ENCODE data around the gene PARD6G. TPM values are rescaled to one million over a fixed set of nuclear protein-coding genes. Genes with fewer than 3 reads are reported as not detected.
A peak's percentile ranks its signal among the peaks of the same experiment; 100 is the strongest.

Gene PARD6G
- total RNA-seq, 3 donors from 2014 or later = 0.58 to 8.5 (median 2.0) TPM

DNA sequence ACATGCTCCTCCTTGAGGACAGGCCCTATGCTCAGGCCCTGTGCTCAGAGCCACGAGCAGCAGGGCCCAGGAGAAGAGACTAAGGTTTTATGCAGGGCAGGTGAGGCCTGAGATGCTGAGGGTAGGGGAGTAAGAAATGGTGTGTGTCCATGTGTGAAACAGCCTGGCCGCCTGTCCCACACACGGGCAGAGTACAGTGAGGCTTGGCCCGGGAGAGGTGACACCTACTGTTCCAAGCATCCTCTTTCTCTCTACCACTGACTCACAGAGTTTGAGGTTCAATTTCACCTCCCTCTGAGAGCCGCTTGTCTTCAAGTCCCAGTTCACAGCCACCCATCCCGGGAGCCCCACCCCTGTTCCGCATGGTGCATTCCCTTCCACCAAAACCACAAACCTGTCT, 84.1 kb downstream of the PARD6G start:
- TF ChIP-seq, protein P1, sequence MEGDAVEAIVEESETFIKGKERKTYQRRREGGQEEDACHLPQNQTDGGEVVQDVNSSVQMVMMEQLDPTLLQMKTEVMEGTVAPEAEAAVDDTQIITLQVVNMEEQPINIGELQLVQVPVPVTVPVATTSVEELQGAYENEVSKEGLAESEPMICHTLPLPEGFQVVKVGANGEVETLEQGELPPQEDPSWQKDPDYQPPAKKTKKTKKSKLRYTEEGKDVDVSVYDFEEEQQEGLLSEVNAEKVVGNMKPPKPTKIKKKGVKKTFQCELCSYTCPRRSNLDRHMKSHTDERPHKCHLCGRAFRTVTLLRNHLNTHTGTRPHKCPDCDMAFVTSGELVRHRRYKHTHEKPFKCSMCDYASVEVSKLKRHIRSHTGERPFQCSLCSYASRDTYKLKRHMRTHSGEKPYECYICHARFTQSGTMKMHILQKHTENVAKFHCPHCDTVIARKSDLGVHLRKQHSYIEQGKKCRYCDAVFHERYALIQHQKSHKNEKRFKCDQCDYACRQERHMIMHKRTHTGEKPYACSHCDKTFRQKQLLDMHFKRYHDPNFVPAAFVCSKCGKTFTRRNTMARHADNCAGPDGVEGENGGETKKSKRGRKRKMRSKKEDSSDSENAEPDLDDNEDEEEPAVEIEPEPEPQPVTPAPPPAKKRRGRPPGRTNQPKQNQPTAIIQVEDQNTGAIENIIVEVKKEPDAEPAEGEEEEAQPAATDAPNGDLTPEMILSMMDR (IDR thresholded peaks at IDR 0.05) = no peak
- H3K36me3 ChIP-seq (ENCODE audit: low read depth) = no peaks in the 10 kb centered on the region
- H3K4me3 ChIP-seq = no peak overlapping the region
- intact Hi-C loops (cut with DNase I, micrococcal nuclease) = no loop called here
- DNase-seq = no peak
- H3K9me3 ChIP-seq = peaks cover 16% of the 10 kb centered on the region
- H3K4me1 ChIP-seq (ENCODE audit: low read depth) = no peaks in the 10 kb centered on the region
- ATAC-seq = no peak

DNA sequence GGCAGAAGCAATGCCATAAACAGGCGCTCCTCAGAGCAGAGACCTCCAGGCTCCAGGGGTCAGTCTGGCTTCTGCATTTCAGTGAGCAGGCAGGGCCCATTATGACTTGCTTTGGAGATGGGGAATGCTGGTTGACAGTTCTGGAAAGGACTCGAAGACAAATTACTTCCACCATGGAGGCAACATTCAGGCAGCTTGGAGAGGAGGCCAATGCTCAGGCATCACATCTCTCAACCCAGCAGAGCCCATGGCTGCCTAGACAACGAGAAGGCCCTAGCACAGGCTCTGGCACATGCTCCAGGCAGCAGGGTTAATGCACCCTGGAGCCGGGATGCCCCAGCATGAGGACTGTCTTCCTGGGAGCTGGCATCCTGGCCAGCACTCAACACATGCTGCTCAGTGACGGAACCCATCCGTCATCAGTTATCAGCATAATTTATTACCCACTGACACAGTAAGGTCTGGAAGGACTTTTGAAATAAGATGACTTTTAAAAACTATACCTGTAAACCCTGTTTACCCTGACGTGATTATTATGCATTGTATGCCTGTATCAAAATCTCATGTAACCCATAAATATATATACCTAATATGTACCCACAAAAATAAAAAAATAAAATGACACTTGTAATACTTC, 85.4 kb downstream of the PARD6G start:
- DNase-seq (no peak), ATAC-seq (no peak)
- Histone ChIP-seq H3K9me3 (peaks cover 16% of the 10 kb centered on the region), H3K4me1 (ENCODE audit: low read depth) (no peaks in the 10 kb centered on the region), H3K4me3 (no peak overlapping the region), H3K36me3 (ENCODE audit: low read depth) (no peaks in the 10 kb centered on the region)
- TF ChIP-seq, protein P1 (IDR thresholded peaks at IDR 0.05) = no peak
- intact Hi-C loops (cut with DNase I, micrococcal nuclease) = no loop called here

DNA sequence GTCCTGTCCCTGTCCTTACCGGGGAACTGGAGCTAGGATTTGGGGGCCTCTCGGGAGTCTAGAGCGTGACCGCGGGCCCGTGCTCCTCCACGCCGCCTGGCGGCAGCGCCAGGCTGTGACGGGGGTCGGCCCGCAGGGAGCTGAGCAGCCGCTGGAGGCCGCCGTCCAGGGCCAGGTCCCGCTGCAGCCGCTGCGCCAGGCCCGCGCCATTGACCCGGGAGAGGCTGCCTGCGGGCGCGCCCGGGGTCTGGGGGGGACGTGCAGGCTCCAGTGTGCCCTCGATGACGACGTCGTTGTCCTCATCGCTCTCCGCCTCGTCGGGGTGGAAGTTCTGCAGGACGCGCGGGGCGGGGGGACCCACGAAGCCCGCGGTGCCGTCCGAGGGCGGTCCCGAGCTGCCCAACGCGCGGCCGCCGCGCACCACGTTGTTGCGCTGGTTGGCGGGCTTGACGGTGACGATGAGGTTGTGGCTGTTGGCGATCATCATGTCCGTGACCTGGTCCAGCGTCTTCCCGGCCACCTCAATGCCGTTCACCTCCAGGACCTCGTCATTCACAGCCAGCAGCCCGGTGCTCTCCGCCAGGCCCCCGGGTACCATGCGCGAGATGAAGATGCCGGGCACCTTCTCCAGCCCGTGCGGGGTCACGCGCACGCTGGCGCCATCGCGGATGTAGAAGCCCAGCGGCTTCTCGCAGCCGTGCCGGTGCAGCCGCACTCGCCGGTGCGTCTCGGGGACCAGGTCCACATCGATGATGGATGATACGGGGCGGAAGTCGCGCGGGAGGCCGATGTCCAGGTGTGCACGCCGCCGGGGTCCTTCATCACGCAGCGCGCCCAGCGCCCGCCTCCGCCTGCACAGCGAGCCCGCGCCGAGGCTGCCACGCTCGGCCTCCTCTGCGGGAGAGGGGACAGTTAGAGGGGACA, 87.3 kb downstream of the PARD6G start:
- intact Hi-C loops (cut with DNase I, micrococcal nuclease) = no loop called here
- Histone ChIP-seq H3K36me3 (ENCODE audit: low read depth) (no peaks in the 10 kb centered on the region), H3K4me1 (ENCODE audit: low read depth) (no peaks in the 10 kb centered on the region), H3K9me3 (peaks cover 10% of the 10 kb centered on the region), H3K4me3 (no peak overlapping the region)
- TF ChIP-seq, protein P1 (IDR thresholded peaks at IDR 0.05) = no peak
- DNase-seq (peak in 1 of 3 donors; percentile 16), ATAC-seq (peak; percentile 52)

DNA sequence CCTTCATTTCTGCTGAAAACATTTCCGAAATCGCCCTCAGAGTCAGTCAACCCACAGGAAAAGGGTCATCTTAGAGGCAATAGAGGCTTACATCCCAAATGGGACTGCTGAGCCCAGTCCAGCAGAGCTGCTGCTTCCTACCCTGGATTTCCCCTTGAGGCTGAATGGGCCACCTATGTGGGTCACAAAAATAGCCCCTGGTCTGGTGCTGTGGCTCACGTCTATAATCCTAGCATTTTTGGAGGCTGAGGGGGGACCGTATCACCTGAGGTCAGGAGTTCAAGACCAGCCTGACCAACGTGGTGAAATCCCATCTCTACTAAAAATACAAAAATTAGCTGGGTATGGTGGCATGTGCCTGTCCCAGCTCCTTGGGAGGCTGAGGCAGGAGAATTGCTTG, 88.9 kb downstream of the PARD6G start:
- intact Hi-C loops (cut with DNase I, micrococcal nuclease) = no loop called here
- Histone ChIP-seq H3K9me3 (no peaks in the 10 kb centered on the region), H3K4me3 (no peak overlapping the region), H3K36me3 (ENCODE audit: low read depth) (no peaks in the 10 kb centered on the region), H3K4me1 (ENCODE audit: low read depth) (no peaks in the 10 kb centered on the region)
- ATAC-seq (no peak), DNase-seq (no peak)
- TF ChIP-seq, protein P1 (IDR thresholded peaks at IDR 0.05) = no peak

DNA sequence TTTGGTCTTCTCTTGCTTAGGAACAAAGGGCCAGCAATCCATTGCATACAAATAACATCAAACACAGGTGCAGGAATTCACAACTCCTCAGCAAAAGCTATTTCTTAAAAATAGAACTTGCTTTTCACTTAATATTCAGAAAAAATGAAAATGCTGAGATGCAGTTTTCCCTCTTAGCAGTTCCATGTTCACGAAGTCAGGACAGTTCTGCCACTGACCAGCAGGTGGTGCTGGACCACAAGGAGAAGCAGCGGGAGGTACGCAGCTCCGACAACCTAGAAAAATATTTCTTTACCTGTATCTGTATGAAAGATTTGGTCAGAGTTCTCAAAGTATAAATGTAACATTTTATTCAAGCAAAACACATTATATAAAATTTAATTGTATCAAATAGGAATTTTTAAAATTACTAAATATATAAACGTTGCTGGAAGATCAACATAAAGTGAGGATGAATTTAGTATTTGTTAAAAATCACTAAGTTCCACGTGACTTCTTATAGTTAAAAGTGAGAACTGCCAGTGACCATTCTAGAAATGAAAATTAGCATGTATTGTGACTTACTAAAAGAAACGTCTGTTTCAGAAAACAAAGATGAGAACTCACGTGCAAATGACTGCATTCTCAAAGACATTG, 89.5 kb downstream of the PARD6G start:
- intact Hi-C loops (cut with DNase I, micrococcal nuclease) = no loop called here
- no peak overlapping the region for H3K4me3 ChIP-seq

More for the DNA sequence above, 89.5 kb downstream of the PARD6G start:
- H3K9me3 ChIP-seq = no peaks in the 10 kb centered on the region
- H3K4me1 ChIP-seq (ENCODE audit: low read depth) = no peaks in the 10 kb centered on the region
- no peaks in the 10 kb centered on the region for H3K36me3 ChIP-seq (ENCODE audit: low read depth)
- ATAC-seq (peak; percentile 85), DNase-seq (peak in 2 of 3 donors; percentile 82 to 91)
- TF ChIP-seq, protein P1 (IDR thresholded peaks at IDR 0.05) = peak; percentile 93

All from mucosa of descending colon (tissue), 3 donors.